ENCODE data around the gene RELN.

GRCh38 chr7:104017001-104017400 is 27.5 kb upstream of the RELN start:
- TF ChIP-seq CTCF (IDR thresholded peaks at IDR 0.05) = no peak
- TF ChIP-seq POLR2A (IDR thresholded peaks at IDR 0.05) = no peak

All from thyroid gland (tissue), 4 donors.